Upper lobe of left lung (tissue), 6 donors: ENCODE data around the gene ANK3. TPM values are rescaled to one million over a fixed set of nuclear protein-coding genes. Genes with fewer than 3 reads are reported as not detected.

Experiments used
- ATAC-seq, 2 donors: fragments of 200-7000 bp; cut with Tn5 transposase; one replicate each; pipeline ENCODE4 v1.9.1; 2022; ENCODE audit warnings: mild to moderate bottlenecking in 2 of 2, moderate library complexity in 2 of 2; ENCODE audit not compliant: low FRiP score in 2 of 2
- DNase-seq, 2 donors: peaks; one replicate each; pipeline ENCODE4 v3.0.0-alpha.2; 2019 to 2020
- H3K27ac ChIP-seq, 4 donors: fragments of 200-600 bp; sonication (generic); one replicate each; pipeline ENCODE4 v1.5.1; 2016 to 2019
- H3K27me3 ChIP-seq, 4 donors: fragments of 200-600 bp; sonication (generic); one replicate each; pipeline ENCODE4 v1.5.1; 2017 to 2019
- H3K36me3 ChIP-seq, 4 donors: fragments of 200-600 bp; sonication (generic); one replicate each; pipeline ENCODE4 v1.5.1; 2016 to 2019
- H3K4me1 ChIP-seq, 4 donors: fragments of 200-600 bp; sonication (generic); one replicate each; pipeline ENCODE4 v1.5.1; 2018 to 2019
- H3K4me3 ChIP-seq, 4 donors: fragments of 200-600 bp; sonication (generic); one replicate each; pipeline ENCODE4 v1.5.1; 2017 to 2019; ENCODE audit warnings: mild to moderate bottlenecking in 2 of 4, moderate library complexity in 1 of 4
- H3K9me3 ChIP-seq, 4 donors: fragments of 200-600 bp; sonication (generic); one replicate each; pipeline ENCODE4 v1.5.1; 2018 to 2019
- CTCF ChIP-seq, 6 experiments: fragments of 450-650 bp in 4 of 6; fragments of 200-600 bp in 2 of 6; sonication (generic) in 2 of 6; IDR thresholded peaks; one replicate each; pipeline ENCODE4 v1.5.1; 2016 to 2019; ENCODE audit warnings: antibody characterized with exemption in 6 of 6
- EP300 ChIP-seq, 4 donors: sonication (generic); formaldehyde crosslinking; IDR thresholded peaks; one replicate each; pipeline ENCODE4 v1.5.1; 2017; ENCODE audit warnings: antibody characterized with exemption in 4 of 4, control low read depth in 2 of 4
- POLR2A ChIP-seq, 4 donors: fragments of 450-650 bp; IDR thresholded peaks; one replicate each; pipeline ENCODE4 v1.5.1; 2016 to 2017; ENCODE audit warnings: antibody characterized with exemption in 4 of 4, mild to moderate bottlenecking in 2 of 4
- POLR2AphosphoS5 ChIP-seq, 2 donors: sonication (generic); formaldehyde crosslinking; IDR thresholded peaks; one replicate each; pipeline ENCODE4 v1.5.1; 2017; ENCODE audit warnings: antibody characterized with exemption in 2 of 2
- WGBS, 2 donors: methylation state at CpG; one replicate each; pipeline ENCODE4 v1.1.5; 2017 to 2018; 5-methylcytosine and 5-hydroxymethylcytosine counted together
- total RNA-seq, 6 donors: library from RNA; depleted of rRNA in 4 of 6; stranded (reverse); fragments of >200 nt in 4 of 6; gene quantifications; one replicate each; pipeline versions ENCODE4 v1.1.0 to v1.2.1, GENCODE V29; 2016 to 2021
- donor health status: DM: no; HTN: no; CAD: no; lungs with moderate emphysema.
- donor health status: DM: no; HTN: yes; CAD: no; lungs with severe emphysema.

ANK3 gene
- total RNA-seq, 6 donors from 2014 or later: 43.9 to 193 (median 98.5) TPM

- DNase-seq (no peak), ATAC-seq (no peak)
- Histone ChIP-seq H3K27me3 (no peaks in the 10 kb centered on the region), H3K36me3 (no peaks in the 10 kb centered on the region), H3K9me3 (no peaks in the 10 kb centered on the region), H3K4me3 (no peak overlapping the region), H3K27ac (no peak overlapping the region), H3K4me1 (no peaks in the 10 kb centered on the region)
- TF ChIP-seq CTCF (IDR thresholded peaks at IDR 0.05) (no peak), POLR2A (IDR thresholded peaks at IDR 0.05) (no peak), EP300 (IDR thresholded peaks at IDR 0.05) (no peak), POLR2AphosphoS5 (IDR thresholded peaks at IDR 0.05) (no peak)
- 44 to 46% methylated on average over 1 of the region's 1 CpG for WGBS, 2 donors
Measured at GRCh38 chr10:60246382-60246781, 143.3 kb downstream of the ANK3 start.

- H3K9me3 ChIP-seq: no peaks in the 10 kb centered on the region
- no peaks in the 10 kb centered on the region for H3K27me3 ChIP-seq
- peaks cover 0 to 20% (median 5%) of the 10 kb centered on the region in 4 donors for H3K4me1 ChIP-seq
- no peaks in the 10 kb centered on the region for H3K36me3 ChIP-seq
- ATAC-seq: no peak
- TF ChIP-seq POLR2A (IDR thresholded peaks at IDR 0.05) (no peak), EP300 (IDR thresholded peaks at IDR 0.05) (no peak), POLR2AphosphoS5 (IDR thresholded peaks at IDR 0.05) (no peak), CTCF (IDR thresholded peaks at IDR 0.05) (no peak)
- 79 to 94% methylated on average over 1 of the region's 1 CpG for WGBS, 2 donors
- H3K27ac ChIP-seq: no peak overlapping the region
- H3K4me3 ChIP-seq: no peak overlapping the region
- no peak for DNase-seq
Measured at GRCh38 chr10:60239228-60239627, 150.4 kb downstream of the ANK3 start.

DNA sequence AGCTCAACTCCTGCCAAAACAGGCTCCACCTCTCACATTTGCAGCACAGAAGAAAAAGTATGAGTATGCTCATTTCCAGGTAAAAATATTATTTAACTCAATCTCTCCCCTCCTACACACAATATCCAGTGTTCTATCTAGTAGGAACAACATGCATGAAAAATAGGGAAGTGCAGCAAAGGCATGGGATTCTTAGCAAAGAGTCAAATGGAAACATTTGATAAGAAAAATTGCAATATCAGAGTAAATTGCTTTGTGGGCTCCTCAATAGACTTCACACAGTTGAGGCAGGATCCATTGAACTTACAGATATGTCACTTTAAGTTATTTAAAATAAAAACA, 150.9 kb downstream of the ANK3 start:
- no peak overlapping the region for H3K4me3 ChIP-seq
- H3K27me3 ChIP-seq: no peaks in the 10 kb centered on the region
- H3K27ac ChIP-seq: no peak overlapping the region
- no peaks in the 10 kb centered on the region for H3K36me3 ChIP-seq
- TF ChIP-seq EP300 (IDR thresholded peaks at IDR 0.05): no peak
- TF ChIP-seq POLR2A (IDR thresholded peaks at IDR 0.05): no peak
- no peak for TF ChIP-seq CTCF (IDR thresholded peaks at IDR 0.05)
- TF ChIP-seq POLR2AphosphoS5 (IDR thresholded peaks at IDR 0.05): no peak
- ATAC-seq (no peak), DNase-seq (no peak)
- H3K9me3 ChIP-seq: no peaks in the 10 kb centered on the region
- H3K4me1 ChIP-seq: peaks cover 0 to 20% (median 5%) of the 10 kb centered on the region in 4 donors

GRCh38 chr10:60237977-60238758, 151.5 kb downstream of the ANK3 start:
- peak in 1 of 6 experiments; percentile 26 for TF ChIP-seq CTCF (IDR thresholded peaks at IDR 0.05)
- TF ChIP-seq POLR2AphosphoS5 (IDR thresholded peaks at IDR 0.05): no peak
- H3K4me1 ChIP-seq: peaks cover 0 to 20% (median 5%) of the 10 kb centered on the region in 4 donors
- no peak overlapping the region for H3K4me3 ChIP-seq
- ATAC-seq: peak; percentile 25 to 70
- WGBS, 2 donors: 64 to 79% methylated on average over 5 to 6 of the region's 6 CpGs
- H3K27me3 ChIP-seq: no peaks in the 10 kb centered on the region
- no peaks in the 10 kb centered on the region for H3K9me3 ChIP-seq
- peak overlapping the region in 1 of 4 donors; percentile 19 for H3K27ac ChIP-seq
- no peak for DNase-seq
- no peaks in the 10 kb centered on the region for H3K36me3 ChIP-seq
